DND-41 (cell line): ENCODE results near the gene HSD17B1.

Experiments used
- ATAC-seq: fragments of 200-7000 bp; cut with Tn5 transposase; 3 replicates; pipeline ENCODE4 v1.9.1; 2021; ENCODE audit warnings: low read depth; ENCODE audit not compliant: insufficient read depth
- DNase-seq: peaks from one replicate; pipeline ENCODE4 v3.0.0-alpha.2; 2020
- H2AFZ ChIP-seq: 2 replicates; pipeline ENCODE4 v1.6.0; 2012; ENCODE audit warnings: low read depth, low read length
- H3K27ac ChIP-seq: 2 replicates; pipeline ENCODE4 v1.5.1; 2012; ENCODE audit warnings: low read length, inconsistent platforms
- H3K27me3 ChIP-seq: fragments of 200-600 bp; sonication (generic); 2 replicates; pipeline ENCODE4 v1.6.0; 2012; ENCODE audit warnings: low read length, mild to moderate bottlenecking, inconsistent platforms; ENCODE audit not compliant: insufficient read depth, poor library complexity
- H3K36me3 ChIP-seq: 2 replicates; pipeline ENCODE4 v1.5.1; 2012; ENCODE audit warnings: low read length, inconsistent platforms; ENCODE audit not compliant: insufficient read depth
- H3K4me1 ChIP-seq: 2 replicates; pipeline ENCODE4 v1.5.1; 2012; ENCODE audit warnings: mild to moderate bottlenecking, low read length; ENCODE audit not compliant: insufficient read depth
- H3K4me2 ChIP-seq: 2 replicates; pipeline ENCODE4 v1.6.0; 2012; ENCODE audit warnings: mild to moderate bottlenecking, moderate library complexity, low read length, inconsistent platforms; ENCODE audit not compliant: insufficient read depth
- H3K4me3 ChIP-seq, 2 experiments: fragments of 200-600 bp in 1 of 2; shearing (Covaris generic) in 1 of 2; 2 replicates each; pipeline ENCODE4 v1.5.1; 2012 to 2016; ENCODE audit warnings: inconsistent platforms in 2 of 2, low read length in 2 of 2, mild to moderate bottlenecking in 2 of 2, low read depth in 1 of 2, moderate library complexity in 1 of 2
- H3K79me2 ChIP-seq: 2 replicates; pipeline ENCODE4 v1.6.0; 2012; ENCODE audit warnings: low read length, inconsistent platforms; ENCODE audit not compliant: insufficient read depth
- H3K9ac ChIP-seq: 2 replicates; pipeline ENCODE4 v1.6.0; 2012; ENCODE audit warnings: low read depth, mild to moderate bottlenecking, inconsistent platforms, low read length, moderate library complexity
- H3K9me3 ChIP-seq: 2 replicates; pipeline ENCODE4 v1.5.1; 2012; ENCODE audit warnings: low read length, moderate library complexity, mild to moderate bottlenecking, inconsistent platforms; ENCODE audit not compliant: insufficient read depth, severe bottlenecking
- H4K20me1 ChIP-seq: 2 replicates; pipeline ENCODE4 v1.6.0; 2012; ENCODE audit warnings: low read length; ENCODE audit not compliant: insufficient read depth
- CTCF ChIP-seq: IDR thresholded peaks from 2 replicates; pipeline ENCODE4 v1.5.1; 2012; ENCODE audit warnings: borderline replicate concordance, low read length, moderate library complexity, mild to moderate bottlenecking; ENCODE audit not compliant: poor library complexity, severe bottlenecking; ENCODE audit errors: extremely low read depth
- EZH2 ChIP-seq: IDR thresholded peaks from 3 replicates; pipeline ENCODE4 v1.6.1; 2012; ENCODE audit warnings: borderline replicate concordance, low read depth, mild to moderate bottlenecking, moderate library complexity, low read length, inconsistent platforms; ENCODE audit not compliant: severe bottlenecking

HSD17B1 gene

GRCh38 chr17:42578282-42578869 is 25.7 kb downstream of the HSD17B1 start:
- H3K27me3 ChIP-seq = no peaks in the 10 kb centered on the region
- ATAC-seq = peak; percentile 75
- H3K36me3 ChIP-seq = peaks cover 67% of the 10 kb centered on the region
- peak overlapping the region; percentile 95 for H2AFZ ChIP-seq
- H3K9ac ChIP-seq = peak overlapping the region; percentile 76
- peaks cover 50% of the 10 kb centered on the region for H3K4me1 ChIP-seq
- peak overlapping the region; percentile 87 for H3K27ac ChIP-seq
- peak overlapping the region; percentile 74 for H3K4me2 ChIP-seq
- H3K4me3 ChIP-seq = peak overlapping the region; percentile 89 to 92
- peak; percentile 90 for DNase-seq
- peaks cover 59% of the 10 kb centered on the region for H3K79me2 ChIP-seq
- TF ChIP-seq EZH2 = no peak
- TF ChIP-seq CTCF = peak; percentile 94
- H3K9me3 ChIP-seq = no peaks in the 10 kb centered on the region
- peaks cover under 1% of the 10 kb centered on the region; the same call in 1 of the 2 replicates for H4K20me1 ChIP-seq

DNA sequence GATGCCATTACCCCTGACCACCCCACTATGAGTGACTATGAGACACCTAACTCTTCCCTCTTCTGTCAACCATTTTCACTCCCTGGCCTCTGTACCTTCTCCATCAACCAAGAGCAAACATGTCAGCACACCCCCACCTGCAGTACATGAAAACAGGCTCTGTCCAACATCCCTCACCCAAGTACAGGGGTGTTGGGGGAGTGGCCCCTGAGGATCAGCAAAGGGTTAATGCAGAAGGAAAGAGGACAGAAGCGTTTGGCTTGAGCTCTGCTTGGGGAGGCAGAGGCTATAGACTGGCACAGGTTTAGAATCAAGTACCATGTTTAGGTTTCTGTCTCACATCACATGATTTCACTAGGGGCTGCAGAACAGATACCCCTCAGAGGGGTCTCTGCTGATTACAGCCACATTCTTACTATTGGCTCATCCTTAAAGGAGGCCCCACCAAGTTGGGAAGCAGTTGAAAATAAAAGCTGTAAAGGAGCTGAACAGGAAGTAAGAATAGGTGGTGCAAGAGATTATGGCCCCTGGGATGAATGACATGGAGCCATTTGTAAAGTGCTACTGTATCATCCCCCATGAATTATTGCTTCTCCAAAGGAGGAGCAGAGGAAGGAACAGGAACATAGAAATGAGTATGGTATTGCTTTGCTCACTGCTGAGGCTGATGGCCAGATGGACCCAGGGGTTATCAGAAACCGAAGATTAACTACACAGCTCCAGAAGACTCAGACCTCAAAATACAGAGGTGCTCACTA is 27.2 kb downstream of the HSD17B1 start:
- H4K20me1 ChIP-seq = no peaks in the 10 kb centered on the region; the same call in 1 of the 2 replicates
- H3K9ac ChIP-seq = no peak overlapping the region
- no peaks in the 10 kb centered on the region for H3K27me3 ChIP-seq
- peaks cover 68% of the 10 kb centered on the region for H3K36me3 ChIP-seq
- no peak overlapping the region for H3K4me3 ChIP-seq
- H3K9me3 ChIP-seq = no peaks in the 10 kb centered on the region
- TF ChIP-seq CTCF = no peak
- no peak for TF ChIP-seq EZH2
- peaks cover 44% of the 10 kb centered on the region for H3K79me2 ChIP-seq
- H3K27ac ChIP-seq = no peak overlapping the region
- H2AFZ ChIP-seq = no peak overlapping the region
- ATAC-seq = no peak
- H3K4me2 ChIP-seq = 0 out of 2 replicates have a peak overlapping the region, but pooled peaks have one; percentile 74
- DNase-seq = no peak
- H3K4me1 ChIP-seq = peaks cover 40% of the 10 kb centered on the region

DNA sequence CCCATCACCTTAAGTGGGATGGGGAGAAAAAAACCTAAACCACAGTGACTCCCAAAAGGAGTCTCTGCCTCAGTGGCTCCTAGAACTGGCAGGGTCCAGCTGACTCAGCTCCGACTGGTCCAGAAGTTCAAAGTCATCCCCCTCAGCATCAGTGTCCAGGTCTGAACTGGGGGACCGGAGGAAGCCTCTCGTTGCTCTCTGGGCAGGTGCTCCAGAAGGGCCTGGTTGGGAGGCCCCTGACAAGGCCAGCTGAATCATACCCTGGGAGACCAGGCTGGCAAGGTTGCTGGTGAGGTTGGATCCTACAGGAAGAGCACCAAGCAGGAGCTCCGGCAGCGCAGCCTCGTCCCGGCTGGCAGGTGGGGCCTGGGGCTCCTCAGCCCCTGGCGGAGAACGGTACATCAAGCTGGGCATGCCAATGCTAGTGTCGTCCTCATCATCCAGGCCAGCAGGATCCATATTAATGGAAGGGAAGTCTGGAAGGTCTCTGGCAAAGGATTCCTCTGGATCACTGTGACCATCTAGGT is 29.1 kb downstream of the HSD17B1 start:
- Histone ChIP-seq H3K4me3 (no peak overlapping the region), H3K9ac (no peak overlapping the region), H3K4me2 (no peak overlapping the region), H3K9me3 (no peaks in the 10 kb centered on the region), H3K36me3 (peaks cover 74% of the 10 kb centered on the region), H3K79me2 (peaks cover 27% of the 10 kb centered on the region), H2AFZ (no peak overlapping the region), H4K20me1 (no peaks in the 10 kb centered on the region), H3K27me3 (no peaks in the 10 kb centered on the region), H3K4me1 (peaks cover 21% of the 10 kb centered on the region), H3K27ac (no peak overlapping the region)
- TF ChIP-seq EZH2 (no peak), CTCF (no peak)
- DNase-seq (no peak), ATAC-seq (no peak)
